Activated CD4-positive, alpha-beta memory T cell treated with anti-CD3 and anti-CD28 coated beads, Interleukin-2, amount 10 ng/mL, durations not matched to agents 7 days and 5 days (primary cell): ENCODE measurements around the gene TEX13B. TPM values are rescaled to one million over a fixed set of nuclear protein-coding genes. Genes with fewer than 3 reads are reported as not detected.
"Not testable (repeated sequence)": the region's sequence is repeated elsewhere in the genome, so short reads cannot be mapped to it uniquely, and the experiment has no call there.

Source experiments
- CTCF ChIA-PET: fragments of 350-600 bp; sonication (Branson Sonifier 250); formaldehyde crosslinking; loops from one replicate; lab custom pipeline; 2021; ENCODE audit warnings: antibody characterized with exemption, inconsistent platforms; lab: Charles Lee
- POLR2A ChIA-PET: fragments of 350-600 bp; sonication (Branson Sonifier 250); formaldehyde crosslinking; loops from one replicate; lab custom pipeline; 2021; ENCODE audit warnings: antibody characterized with exemption; lab: Charles Lee
- DNase-seq: peaks from one replicate; pipeline ENCODE4 v3.0.0-alpha.2; 2020
- H3K27ac Mint-ChIP-seq: one replicate; pipeline ENCODE4 v1.8.0; 2021; ENCODE audit warnings: mild to moderate bottlenecking, mixed read lengths
- H3K27me3 Mint-ChIP-seq: one replicate; pipeline ENCODE4 v1.8.0; 2021; ENCODE audit warnings: mixed read lengths
- H3K36me3 Mint-ChIP-seq: one replicate; pipeline ENCODE4 v1.8.0; 2021; ENCODE audit warnings: low read depth, mixed read lengths
- H3K4me1 Mint-ChIP-seq: one replicate; pipeline ENCODE4 v1.8.0; 2021; ENCODE audit warnings: mixed read lengths
- H3K4me3 Mint-ChIP-seq: one replicate; pipeline ENCODE4 v1.8.0; 2021; ENCODE audit warnings: mild to moderate bottlenecking, mixed read lengths
- H3K9me3 Mint-ChIP-seq: one replicate; pipeline ENCODE4 v1.8.0; 2021; ENCODE audit warnings: mixed read lengths
- total RNA-seq, 2 experiments: library from RNA; stranded (reverse); gene quantifications; one replicate each; pipeline ENCODE4 v1.2.3, GENCODE V29; 2021

TEX13B gene
- total RNA-seq, 2 experiments from 2014 or later, result not detected

DNA sequence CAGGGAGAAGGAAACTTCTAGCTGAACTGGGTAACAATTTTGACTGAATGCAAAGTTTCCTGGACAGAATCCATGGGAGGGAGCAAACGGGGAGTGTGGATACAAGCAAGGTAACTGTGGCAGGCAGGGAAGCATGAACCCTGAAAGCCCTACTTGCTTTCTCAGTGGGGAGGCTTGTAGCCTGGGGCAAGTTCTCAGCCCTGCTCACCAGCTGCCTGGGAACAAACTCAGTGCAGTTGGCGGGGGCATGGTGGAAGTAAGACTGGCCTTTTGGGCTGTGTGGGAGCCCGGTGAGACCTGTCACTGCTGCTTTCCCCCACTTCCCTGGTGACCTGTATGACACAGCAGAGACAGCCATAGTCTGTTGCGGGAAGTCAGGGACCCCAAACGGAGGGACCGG, 14.0 kb upstream of the TEX13B start:
- ChIA-PET POLR2A (no interaction called here), CTCF (no interaction called here)
- DNase-seq, result no peak
- no peak overlapping the region for H3K4me3 Mint-ChIP-seq
- H3K4me1 Mint-ChIP-seq, result no peaks in the 10 kb centered on the region
- no peaks in the 10 kb centered on the region for H3K36me3 Mint-ChIP-seq
- no peaks in the 10 kb centered on the region for H3K27me3 Mint-ChIP-seq
- no peaks in the 10 kb centered on the region for H3K9me3 Mint-ChIP-seq
- H3K27ac Mint-ChIP-seq, result no peak overlapping the region

GRCh38 chrX:107985033-107985432, 2.9 kb upstream of the TEX13B start:
- Mint-ChIP-seq H3K4me3 (no peak overlapping the region), H3K9me3 (no peaks in the 10 kb centered on the region), H3K27ac (no peak overlapping the region), H3K27me3 (peaks cover 2% of the 10 kb centered on the region), H3K4me1 (no peaks in the 10 kb centered on the region), H3K36me3 (no peaks in the 10 kb centered on the region)
- CTCF ChIA-PET, result no interaction called here
- DNase-seq, result no peak
- POLR2A ChIA-PET, result no interaction called here

GRCh38 chrX:107979534-107979933, 2.6 kb downstream of the TEX13B start:
- CTCF ChIA-PET, result no interaction called here
- no peaks in the 10 kb centered on the region for H3K27me3 Mint-ChIP-seq
- H3K36me3 Mint-ChIP-seq, result no peaks in the 10 kb centered on the region
- POLR2A ChIA-PET, result no interaction called here
- no peak for DNase-seq
- no peaks in the 10 kb centered on the region for H3K4me1 Mint-ChIP-seq
- no peaks in the 10 kb centered on the region for H3K9me3 Mint-ChIP-seq
- H3K4me3 Mint-ChIP-seq, result no peak overlapping the region
- no peak overlapping the region for H3K27ac Mint-ChIP-seq

- H3K4me3 Mint-ChIP-seq, result no peak overlapping the region
- ChIA-PET POLR2A (no interaction called here), CTCF (no interaction called here)
- no peaks in the 10 kb centered on the region for H3K9me3 Mint-ChIP-seq
- H3K36me3 Mint-ChIP-seq, result no peaks in the 10 kb centered on the region
- H3K27me3 Mint-ChIP-seq, result no peaks in the 10 kb centered on the region
- H3K4me1 Mint-ChIP-seq, result no peaks in the 10 kb centered on the region
- DNase-seq, result no peak
- no peak overlapping the region for H3K27ac Mint-ChIP-seq
Measured at GRCh38 chrX:107978707-107979307, 3.4 kb downstream of the TEX13B start.

GRCh38 chrX:107978071-107978470, 4.1 kb downstream of the TEX13B start:
- Mint-ChIP-seq H3K4me3 (no peak overlapping the region), H3K36me3 (no peaks in the 10 kb centered on the region), H3K9me3 (no peaks in the 10 kb centered on the region), H3K4me1 (no peaks in the 10 kb centered on the region), H3K27ac (no peak overlapping the region), H3K27me3 (no peaks in the 10 kb centered on the region)
- POLR2A ChIA-PET, result no interaction called here
- DNase-seq, result no peak
- CTCF ChIA-PET, result no interaction called here

GRCh38 chrX:107971636-107972035, 10.5 kb downstream of the TEX13B start:
- H3K36me3 Mint-ChIP-seq, result no peaks in the 10 kb centered on the region
- POLR2A ChIA-PET, result no interaction called here
- H3K4me3 Mint-ChIP-seq, result no peak overlapping the region
- CTCF ChIA-PET, result no interaction called here
- no peak for DNase-seq
- H3K27me3 Mint-ChIP-seq, result no peaks in the 10 kb centered on the region
- H3K9me3 Mint-ChIP-seq, result no peaks in the 10 kb centered on the region
- no peaks in the 10 kb centered on the region for H3K4me1 Mint-ChIP-seq
- H3K27ac Mint-ChIP-seq, result no peak overlapping the region

DNA sequence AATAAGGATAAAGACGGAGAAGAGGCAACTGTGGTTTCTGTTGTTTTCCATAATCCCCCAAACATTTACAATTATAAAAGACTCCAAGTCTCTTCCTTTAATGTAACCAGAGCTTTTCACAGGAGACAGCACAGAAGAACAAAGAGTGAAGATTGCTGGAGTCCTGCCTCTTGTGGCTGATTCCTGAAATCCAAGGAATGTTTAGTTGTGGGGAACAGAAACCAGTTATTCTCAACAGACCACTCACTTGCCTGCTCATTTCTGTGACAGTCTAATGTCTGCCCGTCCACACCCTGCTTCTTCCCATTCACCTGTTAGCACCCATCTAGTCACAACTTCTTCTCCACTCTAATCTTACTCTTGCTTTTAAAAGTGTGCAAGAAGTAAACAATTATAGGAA, 12.1 kb downstream of the TEX13B start:
- DNase-seq, result no peak
- Mint-ChIP-seq H3K36me3 (no peaks in the 10 kb centered on the region), H3K27me3 (no peaks in the 10 kb centered on the region), H3K4me3 (no peak overlapping the region), H3K4me1 (no peaks in the 10 kb centered on the region), H3K27ac (no peak overlapping the region), H3K9me3 (no peaks in the 10 kb centered on the region)
- ChIA-PET CTCF (interaction anchor here (0.6 kb wide), 1 partner anchor 14 kb away, joined by 3 read pairs; no protein-coding TSS in a partner anchor), POLR2A (no interaction called here)

GRCh38 chrX:107968623-107969022, 13.5 kb downstream of the TEX13B start:
- POLR2A ChIA-PET, result no interaction called here
- H3K27me3 Mint-ChIP-seq, result no peaks in the 10 kb centered on the region
- no peaks in the 10 kb centered on the region for H3K9me3 Mint-ChIP-seq
- H3K27ac Mint-ChIP-seq, result no peak overlapping the region
- H3K36me3 Mint-ChIP-seq, result no peaks in the 10 kb centered on the region
- no peaks in the 10 kb centered on the region for H3K4me1 Mint-ChIP-seq
- DNase-seq, result no peak
- CTCF ChIA-PET, result no interaction called here
- no peak overlapping the region for H3K4me3 Mint-ChIP-seq

DNA sequence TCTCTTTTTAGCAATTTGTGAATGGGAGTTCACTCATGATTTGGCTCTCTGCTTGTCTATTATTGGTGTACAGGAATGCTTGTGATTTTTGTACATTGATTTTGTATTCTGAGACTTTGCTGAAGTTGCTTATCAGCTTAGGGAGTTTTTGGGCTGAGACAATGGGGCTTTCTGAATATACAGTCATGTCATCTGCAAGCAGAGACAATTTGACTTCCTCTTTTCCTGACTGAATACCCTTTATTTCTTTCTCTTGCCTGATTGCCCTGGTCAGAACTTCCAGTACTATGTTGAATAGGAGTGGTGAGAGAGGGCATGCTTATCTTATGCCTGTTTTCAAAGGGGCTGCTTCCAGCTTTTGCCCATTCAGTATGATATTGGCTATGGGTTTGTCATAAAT, 26.8 kb downstream of the TEX13B start:
- H3K27ac Mint-ChIP-seq, H3K27me3 Mint-ChIP-seq, DNase-seq, H3K36me3 Mint-ChIP-seq, H3K4me3 Mint-ChIP-seq, H3K9me3 Mint-ChIP-seq, POLR2A ChIA-PET, H3K4me1 Mint-ChIP-seq, CTCF ChIA-PET: not testable (repeated sequence)

- H3K27ac Mint-ChIP-seq, result no peak overlapping the region
- no peaks in the 10 kb centered on the region for H3K4me1 Mint-ChIP-seq
- no peak for DNase-seq
- H3K27me3 Mint-ChIP-seq, result peaks cover 5% of the 10 kb centered on the region
- POLR2A ChIA-PET, result no interaction called here
- CTCF ChIA-PET, result no interaction called here
- H3K36me3 Mint-ChIP-seq, result no peaks in the 10 kb centered on the region
- no peaks in the 10 kb centered on the region for H3K9me3 Mint-ChIP-seq
- H3K4me3 Mint-ChIP-seq, result no peak overlapping the region
Measured at GRCh38 chrX:107940095-107940494, 42.1 kb downstream of the TEX13B start.

DNA sequence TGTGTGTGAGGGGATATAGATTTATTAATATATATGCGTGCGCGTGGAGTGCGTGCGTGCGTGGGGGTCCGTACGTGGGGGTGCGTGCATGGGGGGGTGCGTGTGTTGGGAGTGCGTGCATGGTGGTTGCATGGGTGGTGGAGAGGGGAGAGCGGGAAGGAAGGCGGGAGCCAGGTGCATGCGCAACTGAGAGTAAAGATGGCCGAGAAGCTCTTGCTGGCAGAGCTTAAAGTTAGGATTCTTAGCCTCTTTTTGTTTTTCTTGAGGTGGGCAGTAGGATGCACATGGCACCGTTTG, 45.8 kb downstream of the TEX13B start:
- CTCF ChIA-PET, result no interaction called here
- no peak overlapping the region for H3K4me3 Mint-ChIP-seq
- peaks cover 5% of the 10 kb centered on the region for H3K27me3 Mint-ChIP-seq
- H3K36me3 Mint-ChIP-seq, result no peaks in the 10 kb centered on the region
- no peaks in the 10 kb centered on the region for H3K4me1 Mint-ChIP-seq
- no peak for DNase-seq
- POLR2A ChIA-PET, result no interaction called here
- no peaks in the 10 kb centered on the region for H3K9me3 Mint-ChIP-seq
- H3K27ac Mint-ChIP-seq, result no peak overlapping the region

DNA sequence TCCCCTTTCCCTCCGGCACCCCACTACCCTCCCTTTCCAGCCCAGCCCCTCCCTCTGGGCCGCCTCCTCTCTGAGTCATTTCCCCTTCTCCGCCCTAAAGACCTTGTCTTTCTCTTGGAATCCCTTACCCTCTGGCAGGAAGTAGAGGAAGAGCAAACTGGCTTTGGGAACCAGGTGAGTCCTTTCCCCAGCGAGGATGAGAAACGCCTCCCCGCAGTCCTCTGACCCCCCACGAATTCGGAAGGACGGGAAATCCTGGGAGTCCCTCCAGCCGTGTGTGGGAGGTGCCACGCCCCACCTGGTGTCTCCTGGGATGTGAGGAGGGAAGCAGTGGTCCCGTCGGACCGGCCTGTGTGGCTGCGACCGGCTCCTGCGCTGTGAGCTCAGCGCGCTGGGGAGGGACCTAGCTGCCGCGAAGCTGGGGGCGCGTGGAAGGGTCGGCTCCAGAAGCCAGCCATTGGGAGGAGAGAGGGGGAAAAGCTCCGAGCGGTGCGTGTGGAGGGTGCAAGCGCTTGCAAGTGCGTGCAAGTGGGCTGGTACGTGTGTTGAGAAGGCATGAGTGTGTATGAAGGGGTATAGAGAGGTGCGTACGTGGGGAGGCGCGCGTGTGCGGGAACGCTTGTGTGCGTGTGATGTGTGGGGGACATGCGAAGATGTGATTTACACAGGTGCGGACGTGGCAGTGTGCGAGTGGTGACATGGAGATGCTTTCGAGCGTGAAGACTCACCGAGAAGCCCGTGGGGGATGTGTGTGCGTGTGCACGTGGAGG, 46.3 kb downstream of the TEX13B start:
- H3K27ac Mint-ChIP-seq, result no peak overlapping the region
- no peaks in the 10 kb centered on the region for H3K9me3 Mint-ChIP-seq
- no peaks in the 10 kb centered on the region for H3K36me3 Mint-ChIP-seq
- CTCF ChIA-PET, result no interaction called here
- no peaks in the 10 kb centered on the region for H3K4me1 Mint-ChIP-seq
- no peak for DNase-seq
- H3K4me3 Mint-ChIP-seq, result no peak overlapping the region
- H3K27me3 Mint-ChIP-seq, result peaks cover 5% of the 10 kb centered on the region
- POLR2A ChIA-PET, result no interaction called here

DNA sequence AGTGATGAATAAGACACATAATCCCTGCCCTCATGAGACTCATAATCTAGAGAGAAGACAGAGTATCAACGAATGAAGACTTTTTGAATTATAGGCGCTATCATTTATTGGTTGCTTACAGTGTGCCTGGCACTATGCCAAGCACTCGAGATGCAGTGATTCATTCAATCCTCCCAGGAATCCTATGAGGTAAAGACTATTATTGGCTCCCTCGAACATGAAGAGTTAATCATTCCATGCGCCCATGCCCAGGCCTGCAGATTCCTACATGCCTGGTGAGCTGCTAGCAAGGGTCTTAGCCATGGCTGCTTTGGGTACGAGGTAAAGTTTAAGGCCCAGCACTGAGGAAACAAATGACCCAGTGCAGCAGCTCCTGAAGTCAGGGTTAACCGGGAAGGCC, 47.0 kb downstream of the TEX13B start:
- peaks cover 5% of the 10 kb centered on the region for H3K27me3 Mint-ChIP-seq
- no peaks in the 10 kb centered on the region for H3K9me3 Mint-ChIP-seq
- POLR2A ChIA-PET, result no interaction called here
- CTCF ChIA-PET, result no interaction called here
- no peak overlapping the region for H3K4me3 Mint-ChIP-seq
- no peaks in the 10 kb centered on the region for H3K36me3 Mint-ChIP-seq
- no peak for DNase-seq
- no peaks in the 10 kb centered on the region for H3K4me1 Mint-ChIP-seq
- no peak overlapping the region for H3K27ac Mint-ChIP-seq

DNA sequence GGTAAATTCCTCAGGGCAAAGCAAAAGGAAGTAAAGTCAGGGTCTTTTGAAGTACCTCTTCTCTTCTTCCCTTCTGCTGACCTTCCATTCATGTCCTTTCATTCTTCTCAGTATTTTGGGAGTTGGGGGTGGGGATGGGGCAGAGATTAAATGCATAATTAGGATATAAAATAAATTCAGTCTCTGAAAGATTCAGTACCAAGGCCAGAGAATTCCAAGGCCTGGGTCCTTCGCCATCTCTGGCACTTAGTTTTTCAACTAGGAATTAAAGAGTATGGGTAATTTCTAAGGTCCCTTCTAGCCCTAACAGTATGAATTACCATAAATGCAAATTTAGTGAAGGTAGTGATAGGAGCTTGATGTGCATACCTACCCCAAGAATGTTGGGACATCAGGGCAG, 47.9 kb downstream of the TEX13B start:
- Mint-ChIP-seq H3K36me3 (no peaks in the 10 kb centered on the region), H3K27ac (no peak overlapping the region), H3K9me3 (no peaks in the 10 kb centered on the region), H3K4me3 (no peak overlapping the region), H3K4me1 (no peaks in the 10 kb centered on the region), H3K27me3 (peaks cover 5% of the 10 kb centered on the region)
- DNase-seq, result no peak
- ChIA-PET POLR2A (no interaction called here), CTCF (no interaction called here)
